Mesenchymal stem cell (in vitro differentiated cells and primary cell): ENCODE results near the gene NME2.

ENCODE experiments used
- DNase-seq: peaks from one replicate; pipeline ENCODE4 v3.0.0-alpha.2; 2013
- H2AFZ ChIP-seq: one replicate; pipeline ENCODE4 v1.6.1; 2013; ENCODE audit warnings: low read depth, mild to moderate bottlenecking, control low read depth, inconsistent platforms, low read length, moderate library complexity
- H2AK5ac ChIP-seq: 2 replicates; pipeline ENCODE4 v1.6.1; 2013; ENCODE audit warnings: low read length, moderate library complexity, mild to moderate bottlenecking, inconsistent platforms; ENCODE audit not compliant: severe bottlenecking
- H2BK120ac ChIP-seq: one replicate; pipeline ENCODE4 v1.6.1; 2013; ENCODE audit warnings: low read depth, mild to moderate bottlenecking, inconsistent platforms, low read length, moderate library complexity
- H2BK12ac ChIP-seq, 2 experiments: one replicate each; pipeline ENCODE4 v1.6.1; 2013; ENCODE audit warnings: inconsistent platforms in 2 of 2, low read length in 2 of 2, mild to moderate bottlenecking in 2 of 2, moderate library complexity in 2 of 2, control low read depth in 1 of 2
- H2BK15ac ChIP-seq: one replicate; pipeline ENCODE4 v1.6.1; 2013; ENCODE audit warnings: mild to moderate bottlenecking, low read depth, inconsistent platforms; ENCODE audit not compliant: poor library complexity, severe bottlenecking
- H2BK5ac ChIP-seq: 2 replicates; pipeline ENCODE4 v1.6.1; 2013; ENCODE audit warnings: low read depth, mild to moderate bottlenecking, low read length, control low read depth, inconsistent platforms; ENCODE audit not compliant: poor library complexity, severe bottlenecking
- H3K14ac ChIP-seq, 2 experiments: one replicate each; pipeline ENCODE4 v1.6.1; 2013; ENCODE audit warnings: inconsistent platforms in 2 of 2, low read length in 2 of 2, control low read depth in 1 of 2, mild to moderate bottlenecking in 1 of 2, moderate library complexity in 1 of 2
- H3K18ac ChIP-seq, 2 experiments: one replicate each; pipeline ENCODE4 v1.6.1; 2013; ENCODE audit warnings: inconsistent platforms in 2 of 2, low read length in 2 of 2, control low read depth in 1 of 2, low read depth in 1 of 2, mild to moderate bottlenecking in 1 of 2
- H3K23ac ChIP-seq, 2 experiments: one replicate each; pipeline ENCODE4 v1.6.1; 2013; ENCODE audit warnings: inconsistent platforms in 2 of 2, low read length in 2 of 2, mild to moderate bottlenecking in 2 of 2, moderate library complexity in 2 of 2, control low read depth in 1 of 2
- H3K27ac ChIP-seq: 2 replicates; pipeline ENCODE4 v1.5.1; 2013; ENCODE audit warnings: mild to moderate bottlenecking, moderate library complexity, low read length, control low read depth, inconsistent platforms; ENCODE audit not compliant: poor library complexity, severe bottlenecking
- H3K27me3 ChIP-seq, 2 experiments: 2 replicates each; pipeline versions ENCODE4 v1.6.1 to v1.7.0; 2013; ENCODE audit warnings: low read length in 2 of 2, mild to moderate bottlenecking in 2 of 2, moderate library complexity in 2 of 2, control low read depth in 1 of 2, inconsistent platforms in 1 of 2; ENCODE audit not compliant: control insufficient read depth in 1 of 2, insufficient read depth in 1 of 2
- H3K36me3 ChIP-seq, 2 experiments: 2 replicates each; pipeline versions ENCODE4 v1.6.1 to v1.7.0; 2013; ENCODE audit warnings: low read length in 2 of 2, control low read depth in 1 of 2, inconsistent platforms in 1 of 2, low read depth in 1 of 2, mild to moderate bottlenecking in 1 of 2; ENCODE audit not compliant: insufficient read depth in 2 of 2, control insufficient read depth in 1 of 2
- H3K4ac ChIP-seq, 2 experiments: one replicate each; pipeline ENCODE4 v1.6.1; 2013; ENCODE audit warnings: inconsistent platforms in 2 of 2, low read length in 2 of 2, mild to moderate bottlenecking in 2 of 2, moderate library complexity in 2 of 2, control low read depth in 1 of 2, low read depth in 1 of 2
- H3K4me1 ChIP-seq: 2 replicates; pipeline ENCODE4 v1.6.1; 2013; ENCODE audit warnings: low read depth, low read length, control low read depth; ENCODE audit not compliant: control insufficient read depth, insufficient read depth
- H3K4me2 ChIP-seq: 2 replicates; pipeline ENCODE4 v1.6.1; 2013; ENCODE audit warnings: low read length, mild to moderate bottlenecking, inconsistent platforms; ENCODE audit not compliant: poor library complexity, severe bottlenecking
- H3K4me3 ChIP-seq, 2 experiments: 2 replicates each; pipeline versions ENCODE4 v1.5.1 to v1.7.0; 2013; ENCODE audit warnings: low read length in 2 of 2, mild to moderate bottlenecking in 2 of 2, control low read depth in 1 of 2, low read depth in 1 of 2; ENCODE audit not compliant: insufficient read depth in 1 of 2
- H3K79me1 ChIP-seq: replicated peaks from 2 replicates; pipeline ENCODE4 v1.6.1; 2013; ENCODE audit warnings: mild to moderate bottlenecking, control low read depth, low read length, inconsistent platforms; ENCODE audit not compliant: poor library complexity, severe bottlenecking
- H3K9ac ChIP-seq: 2 replicates; pipeline ENCODE4 v1.7.0; 2013; ENCODE audit warnings: mild to moderate bottlenecking, low read length, moderate library complexity
- H3K9me3 ChIP-seq: 2 replicates; pipeline ENCODE4 v1.7.0; 2013; ENCODE audit warnings: mild to moderate bottlenecking, low read length; ENCODE audit not compliant: control insufficient read depth
- H4K8ac ChIP-seq: one replicate; pipeline ENCODE4 v1.6.1; 2013; ENCODE audit warnings: inconsistent platforms, mild to moderate bottlenecking, low read length, moderate library complexity
- H4K91ac ChIP-seq: one replicate; pipeline ENCODE4 v1.6.1; 2013; ENCODE audit warnings: mild to moderate bottlenecking, low read length, inconsistent platforms
- WGBS: methylation state at CpG from one replicate; pipeline ENCODE4 v1.1.7; 2013; ENCODE audit warnings: mixed read lengths; 5-methylcytosine and 5-hydroxymethylcytosine counted together

NME2 gene

GRCh38 chr17:51189162-51189561, 23.0 kb downstream of the NME2 start:
- H3K36me3 ChIP-seq = peaks cover 17 to 74% of the 10 kb centered on the region in 2 experiments

GRCh38 chr17:51189628-51190027, 23.4 kb downstream of the NME2 start:
- no peak overlapping the region for H2BK12ac ChIP-seq
- no peak overlapping the region for H3K27ac ChIP-seq
- no peak overlapping the region for H3K18ac ChIP-seq
- H3K4me2 ChIP-seq = no peak overlapping the region
- H3K4me1 ChIP-seq = no peaks in the 10 kb centered on the region
- H2BK5ac ChIP-seq = no peak overlapping the region
- H2AFZ ChIP-seq = no peak overlapping the region
- H3K4ac ChIP-seq = no peak overlapping the region
- no peak overlapping the region for H2AK5ac ChIP-seq
- no peak overlapping the region for H4K91ac ChIP-seq
- no peak overlapping the region for H3K14ac ChIP-seq
- no peak overlapping the region for H3K9ac ChIP-seq
- no peak overlapping the region for H3K23ac ChIP-seq
- peaks cover 2% of the 10 kb centered on the region for H3K79me1 ChIP-seq
- H2BK120ac ChIP-seq = no peak overlapping the region
- WGBS = 100% methylated on average over 1 of the region's 1 CpG
- H2BK15ac ChIP-seq = no peak overlapping the region
- H3K36me3 ChIP-seq = peaks cover 19 to 75% of the 10 kb centered on the region in 2 experiments
- H3K4me3 ChIP-seq = no peak overlapping the region
- H3K27me3 ChIP-seq = no peaks in the 10 kb centered on the region
- DNase-seq = peak; percentile 15
- H3K9me3 ChIP-seq = no peaks in the 10 kb centered on the region
- H4K8ac ChIP-seq = no peak overlapping the region

More at GRCh38 chr17:51189162-51189561, 23.0 kb downstream of the NME2 start:
- Histone ChIP-seq H3K9me3 (no peaks in the 10 kb centered on the region), H3K18ac (no peak overlapping the region), H2BK120ac (no peak overlapping the region), H2BK15ac (no peak overlapping the region), H3K23ac (no peak overlapping the region), H4K91ac (no peak overlapping the region), H2BK5ac (no peak overlapping the region), H3K4me2 (no peak overlapping the region), H3K27me3 (no peaks in the 10 kb centered on the region), H4K8ac (no peak overlapping the region), H3K4ac (no peak overlapping the region), H3K4me1 (no peaks in the 10 kb centered on the region), H3K4me3 (no peak overlapping the region), H3K14ac (no peak overlapping the region), H2AFZ (no peak overlapping the region), H3K9ac (no peak overlapping the region), H2BK12ac (no peak overlapping the region), H3K79me1 (peaks cover 2% of the 10 kb centered on the region), H2AK5ac (no peak overlapping the region), H3K27ac (no peak overlapping the region)
- no peak for DNase-seq

DNA sequence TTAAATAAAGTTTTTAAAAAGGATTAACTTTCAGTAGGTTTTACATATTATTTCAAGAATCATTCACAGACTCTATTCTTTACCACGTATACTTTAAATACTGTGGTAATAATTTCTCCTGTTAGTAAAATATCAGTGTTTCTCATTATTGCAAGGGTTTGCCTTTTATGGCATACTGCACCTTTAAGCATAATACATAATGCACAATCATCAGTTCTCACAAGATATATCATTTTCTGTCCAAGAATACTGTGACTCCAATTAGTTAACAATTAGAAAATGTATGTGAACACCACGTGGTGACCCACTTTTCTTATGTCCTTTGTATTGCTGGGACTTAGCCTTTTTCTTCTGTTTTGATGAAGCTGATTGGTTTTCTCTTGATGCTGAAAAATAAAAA, 25.7 kb downstream of the NME2 start:
- H2AFZ ChIP-seq = no peak overlapping the region
- H3K9me3 ChIP-seq = no peaks in the 10 kb centered on the region
- no peak overlapping the region for H3K4me3 ChIP-seq
- no peaks in the 10 kb centered on the region for H3K4me1 ChIP-seq
- H3K18ac ChIP-seq = no peak overlapping the region
- no peak overlapping the region for H3K14ac ChIP-seq
- no peak overlapping the region for H3K9ac ChIP-seq
- no peak overlapping the region for H4K8ac ChIP-seq
- no peak overlapping the region for H2BK15ac ChIP-seq
- 100% methylated on average over 1 of the region's 2 CpGs for WGBS
- no peak overlapping the region for H2BK120ac ChIP-seq
- no peak overlapping the region for H2BK5ac ChIP-seq
- H3K27ac ChIP-seq = no peak overlapping the region
- no peak overlapping the region for H2BK12ac ChIP-seq
- H3K4me2 ChIP-seq = no peak overlapping the region
- H3K23ac ChIP-seq = no peak overlapping the region
- H3K79me1 ChIP-seq = no peaks in the 10 kb centered on the region
- no peak overlapping the region for H2AK5ac ChIP-seq
- H3K36me3 ChIP-seq = peaks cover 20 to 73% of the 10 kb centered on the region in 2 experiments
- DNase-seq = no peak
- no peak overlapping the region for H3K4ac ChIP-seq
- no peak overlapping the region for H4K91ac ChIP-seq
- H3K27me3 ChIP-seq = no peaks in the 10 kb centered on the region

DNA sequence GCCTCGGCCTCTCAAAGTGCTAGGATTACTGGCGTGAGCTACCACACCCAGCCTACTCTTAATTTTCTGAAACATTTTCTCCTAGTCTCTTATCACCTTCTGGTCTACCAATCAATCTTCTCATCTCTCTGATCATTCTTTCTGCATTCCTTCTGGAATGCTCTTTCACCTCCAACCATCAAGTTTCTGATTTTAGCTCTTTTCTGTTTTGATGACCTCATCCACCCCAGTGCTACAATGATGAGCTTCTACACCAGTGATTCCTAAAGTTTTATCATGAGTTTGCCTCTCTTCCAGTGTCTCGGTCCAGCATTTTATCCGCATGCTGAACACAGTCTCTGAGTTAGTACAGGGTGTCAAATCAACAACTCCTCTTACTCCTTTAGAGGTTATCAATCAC, 31.5 kb downstream of the NME2 start:
- peaks cover 7% of the 10 kb centered on the region for H3K79me1 ChIP-seq
- no peak overlapping the region for H2BK12ac ChIP-seq
- H3K4ac ChIP-seq = no peak overlapping the region
- no peak overlapping the region for H2AK5ac ChIP-seq
- H3K4me2 ChIP-seq = no peak overlapping the region
- 98% methylated on average over 3 of the region's 4 CpGs for WGBS
- H4K8ac ChIP-seq = no peak overlapping the region
- no peak overlapping the region for H2BK120ac ChIP-seq
- no peak overlapping the region for H2BK15ac ChIP-seq
- no peak overlapping the region for H3K27ac ChIP-seq
- H2AFZ ChIP-seq = no peak overlapping the region
- H3K4me3 ChIP-seq = no peak overlapping the region
- no peaks in the 10 kb centered on the region for H3K9me3 ChIP-seq
- H3K4me1 ChIP-seq = no peaks in the 10 kb centered on the region
- H4K91ac ChIP-seq = no peak overlapping the region
- H2BK5ac ChIP-seq = no peak overlapping the region
- no peak overlapping the region for H3K23ac ChIP-seq
- no peak for DNase-seq
- no peaks in the 10 kb centered on the region for H3K27me3 ChIP-seq
- peaks cover 27 to 87% of the 10 kb centered on the region in 2 experiments for H3K36me3 ChIP-seq
- H3K14ac ChIP-seq = no peak overlapping the region
- no peak overlapping the region for H3K9ac ChIP-seq
- no peak overlapping the region for H3K18ac ChIP-seq
